ENCODE measurements around the gene CDKN2B.

CDKN2B gene, protein sequence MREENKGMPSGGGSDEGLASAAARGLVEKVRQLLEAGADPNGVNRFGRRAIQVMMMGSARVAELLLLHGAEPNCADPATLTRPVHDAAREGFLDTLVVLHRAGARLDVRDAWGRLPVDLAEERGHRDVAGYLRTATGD

DNA sequence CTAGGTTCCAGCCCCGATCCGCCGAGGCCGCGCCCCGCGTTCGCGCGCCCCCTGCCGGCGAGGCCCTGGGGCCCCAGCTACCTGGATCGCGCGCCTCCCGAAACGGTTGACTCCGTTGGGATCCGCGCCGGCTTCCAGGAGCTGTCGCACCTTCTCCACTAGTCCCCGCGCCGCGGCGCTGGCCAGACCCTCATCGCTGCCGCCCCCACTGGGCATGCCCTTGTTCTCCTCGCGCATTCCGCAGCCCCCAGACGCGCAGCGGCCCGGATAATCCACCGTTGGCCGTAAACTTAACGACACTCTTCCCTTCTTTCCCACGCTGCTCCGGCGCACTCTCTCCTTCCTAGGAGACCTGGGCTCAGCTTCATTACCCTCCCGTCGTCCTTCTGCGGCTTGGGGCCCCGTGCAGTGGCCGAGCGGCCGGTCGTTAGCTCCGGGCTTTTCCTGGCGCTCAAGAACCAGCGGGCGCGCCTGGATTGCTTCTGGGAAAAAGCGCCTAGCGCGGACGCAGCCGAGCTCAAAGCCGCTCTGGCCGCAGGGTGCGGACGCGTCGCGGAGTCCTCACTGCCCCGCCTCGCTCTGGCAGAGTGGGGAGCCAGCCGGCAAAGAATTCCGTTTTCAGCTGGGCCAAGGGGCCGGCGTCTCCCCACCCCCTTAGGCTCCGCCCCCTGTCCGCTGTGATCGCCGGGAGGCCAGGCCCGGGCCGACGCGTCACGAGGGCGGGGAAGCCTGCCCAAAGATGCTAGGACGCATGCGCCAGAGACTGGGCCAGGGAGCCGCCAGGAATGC is at the start of gene CDKN2B:
TSS of gene CDKN2B (minus strand) at position 589 of the 789 bp plus-strand sequence. CDS start at position 237, 352 bp downstream.
- TF ChIP-seq EGR1 (IDR thresholded peaks at IDR 0.05) = no peak
- 0 out of 2 replicates have a peak, but pooled peaks have one; percentile 30 for TF ChIP-seq YY1 (IDR thresholded peaks at IDR 0.05; ENCODE audit: low read depth)
- peak; percentile 57 for TF ChIP-seq TEAD4 (IDR thresholded peaks at IDR 0.05)
- 0 out of 2 replicates have a peak, but pooled peaks have one; percentile 30 for TF ChIP-seq CREB1 (IDR thresholded peaks at IDR 0.05; ENCODE audit: low read depth)
- peak; percentile 28; the same call in 1 of the 2 replicates for TF ChIP-seq EP300 (IDR thresholded peaks at IDR 0.05; ENCODE audit: borderline replicate concordance)
- peak; percentile 51; the same call in 1 of the 2 replicates for TF ChIP-seq TCF12 (IDR thresholded peaks at IDR 0.05; ENCODE audit: low read depth)
- peak; percentile 23; the same call in 1 of the 2 replicates for TF ChIP-seq NFIC (IDR thresholded peaks at IDR 0.05)
- TF ChIP-seq, protein P1, sequence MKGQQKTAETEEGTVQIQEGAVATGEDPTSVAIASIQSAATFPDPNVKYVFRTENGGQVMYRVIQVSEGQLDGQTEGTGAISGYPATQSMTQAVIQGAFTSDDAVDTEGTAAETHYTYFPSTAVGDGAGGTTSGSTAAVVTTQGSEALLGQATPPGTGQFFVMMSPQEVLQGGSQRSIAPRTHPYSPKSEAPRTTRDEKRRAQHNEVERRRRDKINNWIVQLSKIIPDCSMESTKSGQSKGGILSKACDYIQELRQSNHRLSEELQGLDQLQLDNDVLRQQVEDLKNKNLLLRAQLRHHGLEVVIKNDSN (IDR thresholded peaks at IDR 0.05) = peak; percentile 82
- TF ChIP-seq ZBTB7A (IDR thresholded peaks at IDR 0.05; ENCODE audit: low read depth) = 0 out of 2 replicates have a peak, but pooled peaks have one; percentile 59
- TF ChIP-seq RAD21 (IDR thresholded peaks at IDR 0.05; ENCODE audit: low read depth) = peak; percentile 53; the same call in 1 of the 2 replicates
- TF ChIP-seq TAF1 (IDR thresholded peaks at IDR 0.05; ENCODE audit: low read depth) = peak; percentile 91
- TF ChIP-seq, protein P2, sequence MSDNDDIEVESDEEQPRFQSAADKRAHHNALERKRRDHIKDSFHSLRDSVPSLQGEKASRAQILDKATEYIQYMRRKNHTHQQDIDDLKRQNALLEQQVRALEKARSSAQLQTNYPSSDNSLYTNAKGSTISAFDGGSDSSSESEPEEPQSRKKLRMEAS (IDR thresholded peaks at IDR 0.05) = peak; percentile 58
- no peak for TF ChIP-seq CEBPB (IDR thresholded peaks at IDR 0.05)
- no peak for TF ChIP-seq FOXM1 (IDR thresholded peaks at IDR 0.05; ENCODE audit: borderline replicate concordance, low read depth)
- TF ChIP-seq, protein P3, sequence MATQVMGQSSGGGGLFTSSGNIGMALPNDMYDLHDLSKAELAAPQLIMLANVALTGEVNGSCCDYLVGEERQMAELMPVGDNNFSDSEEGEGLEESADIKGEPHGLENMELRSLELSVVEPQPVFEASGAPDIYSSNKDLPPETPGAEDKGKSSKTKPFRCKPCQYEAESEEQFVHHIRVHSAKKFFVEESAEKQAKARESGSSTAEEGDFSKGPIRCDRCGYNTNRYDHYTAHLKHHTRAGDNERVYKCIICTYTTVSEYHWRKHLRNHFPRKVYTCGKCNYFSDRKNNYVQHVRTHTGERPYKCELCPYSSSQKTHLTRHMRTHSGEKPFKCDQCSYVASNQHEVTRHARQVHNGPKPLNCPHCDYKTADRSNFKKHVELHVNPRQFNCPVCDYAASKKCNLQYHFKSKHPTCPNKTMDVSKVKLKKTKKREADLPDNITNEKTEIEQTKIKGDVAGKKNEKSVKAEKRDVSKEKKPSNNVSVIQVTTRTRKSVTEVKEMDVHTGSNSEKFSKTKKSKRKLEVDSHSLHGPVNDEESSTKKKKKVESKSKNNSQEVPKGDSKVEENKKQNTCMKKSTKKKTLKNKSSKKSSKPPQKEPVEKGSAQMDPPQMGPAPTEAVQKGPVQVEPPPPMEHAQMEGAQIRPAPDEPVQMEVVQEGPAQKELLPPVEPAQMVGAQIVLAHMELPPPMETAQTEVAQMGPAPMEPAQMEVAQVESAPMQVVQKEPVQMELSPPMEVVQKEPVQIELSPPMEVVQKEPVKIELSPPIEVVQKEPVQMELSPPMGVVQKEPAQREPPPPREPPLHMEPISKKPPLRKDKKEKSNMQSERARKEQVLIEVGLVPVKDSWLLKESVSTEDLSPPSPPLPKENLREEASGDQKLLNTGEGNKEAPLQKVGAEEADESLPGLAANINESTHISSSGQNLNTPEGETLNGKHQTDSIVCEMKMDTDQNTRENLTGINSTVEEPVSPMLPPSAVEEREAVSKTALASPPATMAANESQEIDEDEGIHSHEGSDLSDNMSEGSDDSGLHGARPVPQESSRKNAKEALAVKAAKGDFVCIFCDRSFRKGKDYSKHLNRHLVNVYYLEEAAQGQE (IDR thresholded peaks at IDR 0.05; ENCODE audit: low read depth) = no peak

DNA sequence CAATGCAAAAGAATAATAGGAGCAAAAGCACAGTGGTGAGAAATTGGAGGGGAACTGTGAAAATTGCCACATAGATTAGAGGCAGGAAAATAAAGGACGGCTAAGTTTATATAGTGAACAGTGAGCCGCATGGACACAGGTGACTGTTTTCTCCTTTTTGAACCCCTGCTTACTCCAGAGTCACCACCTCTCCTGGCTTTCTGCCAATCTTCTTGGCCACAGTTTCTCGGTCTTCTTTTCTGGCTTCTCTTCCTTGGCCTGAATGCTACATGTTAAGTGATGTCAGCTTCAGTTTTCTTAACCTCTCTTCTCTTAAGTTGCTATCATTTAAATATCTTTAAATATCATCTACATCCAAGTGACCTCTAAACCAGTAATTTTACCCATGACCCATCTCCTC is 47.3 kb upstream of the CDKN2B start:
- TF ChIP-seq NFIC (IDR thresholded peaks at IDR 0.05) (peak; percentile 31; the same call in 1 of the 2 replicates), EP300 (IDR thresholded peaks at IDR 0.05; ENCODE audit: borderline replicate concordance) (no peak)

DNA sequence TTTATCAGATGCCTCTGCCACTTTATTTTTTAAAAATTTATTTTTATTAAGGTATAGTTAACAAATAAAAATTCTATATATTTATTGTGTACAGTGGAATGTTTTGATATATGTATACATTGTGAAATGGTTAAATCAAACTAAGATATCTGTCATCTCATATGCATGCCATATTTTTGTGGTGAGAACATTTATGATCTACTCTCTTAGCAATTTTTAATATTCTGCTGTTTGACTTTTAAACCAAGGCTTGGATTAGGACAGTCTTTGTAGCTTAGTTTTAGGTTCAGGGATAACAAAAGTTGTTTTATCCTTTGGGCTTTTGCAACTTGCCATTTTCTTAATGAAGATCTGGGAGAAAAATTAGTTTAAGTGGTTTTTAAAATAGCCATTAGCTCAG is 46.0 kb upstream of the CDKN2B start:
- TF ChIP-seq EGR1 (IDR thresholded peaks at IDR 0.05) = no peak
- TF ChIP-seq RAD21 (IDR thresholded peaks at IDR 0.05; ENCODE audit: low read depth) = no peak
- TF ChIP-seq CREB1 (IDR thresholded peaks at IDR 0.05; ENCODE audit: low read depth) = no peak
- no peak for TF ChIP-seq YY1 (IDR thresholded peaks at IDR 0.05; ENCODE audit: low read depth)
- no peak for TF ChIP-seq FOXM1 (IDR thresholded peaks at IDR 0.05; ENCODE audit: borderline replicate concordance, low read depth)
- no peak for TF ChIP-seq EP300 (IDR thresholded peaks at IDR 0.05; ENCODE audit: borderline replicate concordance)
- no peak for TF ChIP-seq CEBPB (IDR thresholded peaks at IDR 0.05)
- no peak for TF ChIP-seq TCF12 (IDR thresholded peaks at IDR 0.05; ENCODE audit: low read depth)
- TF ChIP-seq ZBTB7A (IDR thresholded peaks at IDR 0.05; ENCODE audit: low read depth) = no peak
- TF ChIP-seq, protein P3 (IDR thresholded peaks at IDR 0.05; ENCODE audit: low read depth) = no peak
- TF ChIP-seq NFIC (IDR thresholded peaks at IDR 0.05) = no peak
- TF ChIP-seq, protein P1 (IDR thresholded peaks at IDR 0.05) = no peak
- TF ChIP-seq, protein P2 (IDR thresholded peaks at IDR 0.05) = no peak
- TF ChIP-seq TAF1 (IDR thresholded peaks at IDR 0.05; ENCODE audit: low read depth) = no peak
- no peak for TF ChIP-seq TEAD4 (IDR thresholded peaks at IDR 0.05)

DNA sequence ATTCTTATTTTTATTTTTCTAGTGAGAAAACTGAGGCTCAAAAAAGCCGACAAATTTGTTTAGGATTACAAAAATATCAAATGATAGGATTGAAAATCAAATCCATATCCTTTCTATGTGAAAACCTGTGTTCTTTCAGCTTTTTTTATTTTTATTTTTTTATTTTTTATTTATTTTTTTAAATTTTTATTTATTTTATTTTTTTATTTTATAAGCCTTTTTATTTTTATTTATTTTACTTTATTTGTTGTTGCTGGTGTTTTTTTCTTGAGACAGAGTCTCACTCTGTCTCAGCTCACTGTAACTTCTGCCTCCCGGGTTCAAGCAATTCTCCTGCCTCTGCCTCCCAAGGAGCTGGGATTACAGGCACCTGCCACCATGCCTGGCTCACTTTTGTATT is 45.4 kb upstream of the CDKN2B start:
- TF ChIP-seq CREB1 (IDR thresholded peaks at IDR 0.05; ENCODE audit: low read depth) (no peak), TEAD4 (IDR thresholded peaks at IDR 0.05) (no peak), TCF12 (IDR thresholded peaks at IDR 0.05; ENCODE audit: low read depth) (no peak), RAD21 (IDR thresholded peaks at IDR 0.05; ENCODE audit: low read depth) (no peak), YY1 (IDR thresholded peaks at IDR 0.05; ENCODE audit: low read depth) (no peak), CEBPB (IDR thresholded peaks at IDR 0.05) (no peak), EGR1 (IDR thresholded peaks at IDR 0.05) (no peak), EP300 (IDR thresholded peaks at IDR 0.05; ENCODE audit: borderline replicate concordance) (no peak), FOXM1 (IDR thresholded peaks at IDR 0.05; ENCODE audit: borderline replicate concordance, low read depth) (no peak)
- TF ChIP-seq, protein P1 (IDR thresholded peaks at IDR 0.05) = no peak
- TF ChIP-seq, protein P3 (IDR thresholded peaks at IDR 0.05; ENCODE audit: low read depth) = no peak
